K562 (cell line): ENCODE results near the gene NAA50. TPM values are rescaled to one million over a fixed set of nuclear protein-coding genes. Genes with fewer than 3 reads are reported as not detected.

Experiments
- CTBP1 ChIP-seq: fragments of 450-650 bp; IDR thresholded peaks from 2 replicates; pipeline ENCODE4 v1.6.1; 2016; ENCODE audit warnings: borderline replicate concordance
- EGR1 ChIP-seq: fragments of 450-650 bp; conservative IDR thresholded peaks from 2 replicates; pipeline ENCODE4 v1.6.1; 2017; ENCODE audit warnings: mild to moderate bottlenecking
- KAT7 ChIP-seq: sonication (generic); formaldehyde crosslinking; IDR thresholded peaks from 2 replicates; pipeline ENCODE4 v1.8.0; 2022; ENCODE audit warnings: missing genetic modification reagents, mild to moderate bottlenecking, borderline replicate concordance
- SIN3A ChIP-seq, 2 experiments: fragments of 150-350 bp in 1 of 2; IDR thresholded peaks; 2 replicates each; pipeline ENCODE4 v1.6.1; 2011 to 2016; ENCODE audit warnings: borderline replicate concordance in 2 of 2, low read depth in 2 of 2, low read length in 2 of 2, mild to moderate bottlenecking in 2 of 2, moderate library complexity in 2 of 2; ENCODE audit not compliant: control insufficient read depth in 1 of 2
- SMARCA5 ChIP-seq: fragments of 450-650 bp; IDR thresholded peaks from 2 replicates; pipeline ENCODE4 v1.6.1; 2016
- THRAP3 ChIP-seq: fragments of 450-650 bp; IDR thresholded peaks from 2 replicates; pipeline ENCODE4 v1.6.1; 2016; ENCODE audit warnings: mild to moderate bottlenecking, inconsistent platforms, borderline replicate concordance
- YY1 ChIP-seq, 3 experiments: IDR thresholded peaks; 2 replicates each; pipeline ENCODE4 v1.6.1; 2011; ENCODE audit warnings: low read length in 2 of 3, mild to moderate bottlenecking in 2 of 3, moderate library complexity in 2 of 3, borderline replicate concordance in 1 of 3, control low read depth in 1 of 3, low read depth in 1 of 3; ENCODE audit not compliant: insufficient read depth in 3 of 3, insufficient replicate concordance in 2 of 3, control insufficient read depth in 1 of 3, insufficient read length in 1 of 3; ENCODE audit errors: extremely low read depth in 1 of 3
- ZFX ChIP-seq: sonication (generic); formaldehyde crosslinking; IDR thresholded peaks from 2 replicates; pipeline ENCODE4 v1.8.0; 2022; ENCODE audit warnings: mild to moderate bottlenecking, missing genetic modification reagents, moderate library complexity
- ZNF584 ChIP-seq: fragments of 200-800 bp; sonication (Bioruptor generic); IDR thresholded peaks from 2 replicates; pipeline ENCODE4 v1.6.1; 2016; ENCODE audit warnings: low read depth, mild to moderate bottlenecking, missing genetic modification characterization, missing compliant biosample characterization
- ZSCAN29 ChIP-seq: fragments of 450-650 bp; IDR thresholded peaks from 2 replicates; pipeline ENCODE4 v1.6.1; 2017
- polyA plus RNA-seq, 8 experiments: library from polyadenylated mRNA; depleted of rRNA in 4 of 8; stranded (reverse) in 5 of 8; unstranded in 3 of 8; fragments of >200 nt; fragmentation: Nextera tagmentation in 2 of 8; fragmentation: Illumina TruSeq in 1 of 8; extraction: Ambion mirVana in 2 of 8; extraction: Trizol in 1 of 8; gene quantifications; 2 replicates each; pipeline versions ENCODE4 v1.2.1 to v1.2.3, GENCODE V29; 2011 to 2014; ENCODE audit warnings: inconsistent platforms in 1 of 8, missing spikeins in 1 of 8
- total RNA-seq, 7 experiments: library from RNA; depleted of rRNA in 6 of 7; stranded (reverse); fragments of >200 nt in 6 of 7; fragmentation: Illumina TruSeq in 2 of 7; extraction: Trizol in 2 of 7; gene quantifications; 2 replicates each; pipeline versions ENCODE4 v1.2.1 to v1.2.3, GENCODE V29; 2011 to 2021; ENCODE audit warnings: low replicate concordance in 1 of 7
- TF ChIP-seq, protein P1 (sequence below): fragments of 250-450 bp; sonication (Bioruptor Pico); IDR thresholded peaks from 2 replicates; pipeline ENCODE4 v1.5.0; 2020; ENCODE audit warnings: mild to moderate bottlenecking
- TF ChIP-seq, protein P2 (sequence below): sonication (generic); formaldehyde crosslinking; IDR thresholded peaks from 2 replicates; pipeline ENCODE4 v1.9.0; 2022; ENCODE audit warnings: mild to moderate bottlenecking, missing genetic modification reagents
- TF ChIP-seq, protein P3 (sequence below): IDR thresholded peaks from 2 replicates; pipeline ENCODE4 v1.6.1; 2012; ENCODE audit warnings: low read depth, low read length, improper control_type of control experiment, borderline replicate concordance
- TF ChIP-seq, protein P4 (sequence below): sonication (generic); formaldehyde crosslinking; IDR thresholded peaks from 2 replicates; pipeline ENCODE4 v1.8.0; 2022; ENCODE audit warnings: missing genetic modification reagents, mild to moderate bottlenecking, moderate library complexity, borderline replicate concordance
- TF ChIP-seq, protein P5 (sequence below): fragments of 250-450 bp; sonication (Bioruptor Pico); IDR thresholded peaks from 2 replicates; pipeline ENCODE4 v1.4.0; 2020; ENCODE audit warnings: mild to moderate bottlenecking, moderate library complexity
- TF ChIP-seq, protein P6 (sequence below): sonication (generic); IDR thresholded peaks from 2 replicates; pipeline ENCODE4 v1.6.1; 2016

Gene NAA50
- total and polyA plus RNA-seq, 9 of the 15 experiments (the other 6 are each of a cell fraction or from before 2014, with no cell fraction given): 40.0 to 301 (median 112) TPM

DNA sequence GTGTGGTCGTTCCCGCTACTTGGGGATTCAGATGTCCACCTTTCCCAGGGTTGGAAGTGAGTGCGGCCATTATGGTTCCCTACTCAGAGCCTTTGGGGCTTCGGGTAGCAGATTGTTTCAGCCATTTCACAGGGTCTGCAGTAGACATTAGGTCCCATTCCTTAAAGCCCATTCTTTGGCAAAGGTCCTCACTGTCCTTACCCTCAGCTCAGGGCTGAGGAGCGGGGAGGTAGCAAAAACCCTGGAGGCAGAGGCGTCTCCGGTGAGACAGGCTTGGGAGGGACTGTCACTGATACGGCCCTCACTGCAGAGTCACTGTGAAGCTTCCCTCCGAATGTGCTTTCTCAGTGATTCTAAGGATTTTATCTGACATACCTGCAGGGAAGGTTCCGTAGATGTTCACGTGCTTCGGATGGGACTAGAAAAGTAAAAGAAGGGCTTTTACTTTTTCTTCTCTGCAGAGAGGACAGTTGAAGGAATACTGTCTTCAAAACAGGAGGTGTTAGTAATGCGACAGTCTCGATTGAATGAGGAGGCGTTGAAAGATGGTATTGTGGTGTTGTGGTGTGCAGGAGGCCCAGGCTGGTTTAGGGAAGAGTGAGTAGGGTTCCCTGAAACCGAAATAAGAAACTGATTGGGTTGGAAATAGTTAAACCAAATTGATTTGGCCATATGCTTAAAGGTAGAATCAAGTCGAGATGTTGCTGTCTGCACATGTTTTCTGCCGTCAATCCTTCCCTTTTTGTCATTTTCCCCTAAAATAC is 1.4 kb upstream of the NAA50 start (continued):
- TF ChIP-seq, protein P1, sequence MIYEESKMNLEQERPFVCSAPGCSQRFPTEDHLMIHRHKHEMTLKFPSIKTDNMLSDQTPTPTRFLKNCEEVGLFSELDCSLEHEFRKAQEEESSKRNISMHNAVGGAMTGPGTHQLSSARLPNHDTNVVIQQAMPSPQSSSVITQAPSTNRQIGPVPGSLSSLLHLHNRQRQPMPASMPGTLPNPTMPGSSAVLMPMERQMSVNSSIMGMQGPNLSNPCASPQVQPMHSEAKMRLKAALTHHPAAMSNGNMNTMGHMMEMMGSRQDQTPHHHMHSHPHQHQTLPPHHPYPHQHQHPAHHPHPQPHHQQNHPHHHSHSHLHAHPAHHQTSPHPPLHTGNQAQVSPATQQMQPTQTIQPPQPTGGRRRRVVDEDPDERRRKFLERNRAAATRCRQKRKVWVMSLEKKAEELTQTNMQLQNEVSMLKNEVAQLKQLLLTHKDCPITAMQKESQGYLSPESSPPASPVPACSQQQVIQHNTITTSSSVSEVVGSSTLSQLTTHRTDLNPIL (CRISPR knock-in tag): no peak
- TF ChIP-seq CTBP1 (no peak), SMARCA5 (no peak), KAT7 (CRISPR knock-in tag) (0 out of 2 replicates have a peak, but pooled peaks have one; percentile 20), EGR1 (peak; percentile 38; the same call in 1 of the 2 replicates), SIN3A (IDR thresholded peaks at IDR 0.05; ENCODE audit: borderline replicate concordance in 2 of 2, control insufficient read depth in 1 of 2, low read depth in 2 of 2, low read length in 2 of 2) (peak in 1 of 2 experiments; percentile 28; a peak in 1 of 4 replicates), ZFX (CRISPR knock-in tag) (peak; percentile 25; the same call in 1 of the 2 replicates), ZSCAN29 (no peak), YY1 (IDR thresholded peaks at IDR 0.05; ENCODE audit: borderline replicate concordance in 1 of 3, control insufficient read depth in 1 of 3, extremely low read depth in 1 of 3, insufficient read depth in 3 of 3, insufficient read length in 1 of 3, insufficient replicate concordance in 2 of 3, low read depth in 1 of 3, low read length in 2 of 3) (peak in 1 of 3 experiments; percentile 64), ZNF584 (CRISPR knock-in tag) (no peak), THRAP3 (no peak)
- TF ChIP-seq, protein P2, sequence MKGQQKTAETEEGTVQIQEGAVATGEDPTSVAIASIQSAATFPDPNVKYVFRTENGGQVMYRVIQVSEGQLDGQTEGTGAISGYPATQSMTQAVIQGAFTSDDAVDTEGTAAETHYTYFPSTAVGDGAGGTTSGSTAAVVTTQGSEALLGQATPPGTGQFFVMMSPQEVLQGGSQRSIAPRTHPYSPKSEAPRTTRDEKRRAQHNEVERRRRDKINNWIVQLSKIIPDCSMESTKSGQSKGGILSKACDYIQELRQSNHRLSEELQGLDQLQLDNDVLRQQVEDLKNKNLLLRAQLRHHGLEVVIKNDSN (CRISPR knock-in tag): no peak
- TF ChIP-seq, protein P3, sequence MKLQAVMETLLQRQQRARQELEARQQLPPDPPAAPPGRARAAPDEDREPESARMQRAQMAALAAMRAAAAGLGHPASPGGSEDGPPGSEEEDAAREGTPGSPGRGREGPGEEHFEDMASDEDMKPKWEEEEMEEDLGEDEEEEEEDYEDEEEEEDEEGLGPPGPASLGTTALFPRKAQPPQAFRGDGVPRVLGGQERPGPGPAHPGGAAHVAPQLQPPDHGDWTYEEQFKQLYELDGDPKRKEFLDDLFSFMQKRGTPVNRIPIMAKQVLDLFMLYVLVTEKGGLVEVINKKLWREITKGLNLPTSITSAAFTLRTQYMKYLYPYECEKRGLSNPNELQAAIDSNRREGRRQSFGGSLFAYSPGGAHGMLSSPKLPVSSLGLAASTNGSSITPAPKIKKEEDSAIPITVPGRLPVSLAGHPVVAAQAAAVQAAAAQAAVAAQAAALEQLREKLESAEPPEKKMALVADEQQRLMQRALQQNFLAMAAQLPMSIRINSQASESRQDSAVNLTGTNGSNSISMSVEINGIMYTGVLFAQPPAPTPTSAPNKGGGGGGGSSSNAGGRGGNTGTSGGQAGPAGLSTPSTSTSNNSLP: no peak
- TF ChIP-seq, protein P4, sequence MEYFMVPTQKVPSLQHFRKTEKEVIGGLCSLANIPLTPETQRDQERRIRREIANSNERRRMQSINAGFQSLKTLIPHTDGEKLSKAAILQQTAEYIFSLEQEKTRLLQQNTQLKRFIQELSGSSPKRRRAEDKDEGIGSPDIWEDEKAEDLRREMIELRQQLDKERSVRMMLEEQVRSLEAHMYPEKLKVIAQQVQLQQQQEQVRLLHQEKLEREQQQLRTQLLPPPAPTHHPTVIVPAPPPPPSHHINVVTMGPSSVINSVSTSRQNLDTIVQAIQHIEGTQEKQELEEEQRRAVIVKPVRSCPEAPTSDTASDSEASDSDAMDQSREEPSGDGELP: no peak
- TF ChIP-seq, protein P5, sequence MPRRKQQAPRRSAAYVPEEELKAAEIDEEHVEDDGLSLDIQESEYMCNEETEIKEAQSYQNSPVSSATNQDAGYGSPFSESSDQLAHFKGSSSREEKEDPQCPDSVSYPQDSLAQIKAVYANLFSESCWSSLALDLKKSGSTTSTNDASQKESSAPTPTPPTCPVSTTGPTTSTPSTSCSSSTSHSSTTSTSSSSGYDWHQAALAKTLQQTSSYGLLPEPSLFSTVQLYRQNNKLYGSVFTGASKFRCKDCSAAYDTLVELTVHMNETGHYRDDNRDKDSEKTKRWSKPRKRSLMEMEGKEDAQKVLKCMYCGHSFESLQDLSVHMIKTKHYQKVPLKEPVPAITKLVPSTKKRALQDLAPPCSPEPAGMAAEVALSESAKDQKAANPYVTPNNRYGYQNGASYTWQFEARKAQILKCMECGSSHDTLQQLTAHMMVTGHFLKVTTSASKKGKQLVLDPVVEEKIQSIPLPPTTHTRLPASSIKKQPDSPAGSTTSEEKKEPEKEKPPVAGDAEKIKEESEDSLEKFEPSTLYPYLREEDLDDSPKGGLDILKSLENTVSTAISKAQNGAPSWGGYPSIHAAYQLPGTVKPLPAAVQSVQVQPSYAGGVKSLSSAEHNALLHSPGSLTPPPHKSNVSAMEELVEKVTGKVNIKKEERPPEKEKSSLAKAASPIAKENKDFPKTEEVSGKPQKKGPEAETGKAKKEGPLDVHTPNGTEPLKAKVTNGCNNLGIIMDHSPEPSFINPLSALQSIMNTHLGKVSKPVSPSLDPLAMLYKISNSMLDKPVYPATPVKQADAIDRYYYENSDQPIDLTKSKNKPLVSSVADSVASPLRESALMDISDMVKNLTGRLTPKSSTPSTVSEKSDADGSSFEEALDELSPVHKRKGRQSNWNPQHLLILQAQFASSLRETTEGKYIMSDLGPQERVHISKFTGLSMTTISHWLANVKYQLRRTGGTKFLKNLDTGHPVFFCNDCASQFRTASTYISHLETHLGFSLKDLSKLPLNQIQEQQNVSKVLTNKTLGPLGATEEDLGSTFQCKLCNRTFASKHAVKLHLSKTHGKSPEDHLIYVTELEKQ (CRISPR knock-in tag): no peak
- TF ChIP-seq, protein P6, sequence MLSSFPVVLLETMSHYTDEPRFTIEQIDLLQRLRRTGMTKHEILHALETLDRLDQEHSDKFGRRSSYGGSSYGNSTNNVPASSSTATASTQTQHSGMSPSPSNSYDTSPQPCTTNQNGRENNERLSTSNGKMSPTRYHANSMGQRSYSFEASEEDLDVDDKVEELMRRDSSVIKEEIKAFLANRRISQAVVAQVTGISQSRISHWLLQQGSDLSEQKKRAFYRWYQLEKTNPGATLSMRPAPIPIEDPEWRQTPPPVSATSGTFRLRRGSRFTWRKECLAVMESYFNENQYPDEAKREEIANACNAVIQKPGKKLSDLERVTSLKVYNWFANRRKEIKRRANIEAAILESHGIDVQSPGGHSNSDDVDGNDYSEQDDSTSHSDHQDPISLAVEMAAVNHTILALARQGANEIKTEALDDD: peak; percentile 50; the same call in 1 of the 2 replicates
